SKM-1 treated with dmso at 0.1 percent for 144 hours (cell line): Measurements from ENCODE around the gene DBET.
"Not testable (repeated sequence)": the region's sequence is repeated elsewhere in the genome, so short reads cannot be mapped to it uniquely, and the experiment has no call there.

Experiments used
- DNase-seq: peaks from one replicate; lab custom pipeline; 2025; ENCODE audit not compliant: unreplicated experiment; lab: John Stamatoyannopoulos, UW

The DBET gene

DNA sequence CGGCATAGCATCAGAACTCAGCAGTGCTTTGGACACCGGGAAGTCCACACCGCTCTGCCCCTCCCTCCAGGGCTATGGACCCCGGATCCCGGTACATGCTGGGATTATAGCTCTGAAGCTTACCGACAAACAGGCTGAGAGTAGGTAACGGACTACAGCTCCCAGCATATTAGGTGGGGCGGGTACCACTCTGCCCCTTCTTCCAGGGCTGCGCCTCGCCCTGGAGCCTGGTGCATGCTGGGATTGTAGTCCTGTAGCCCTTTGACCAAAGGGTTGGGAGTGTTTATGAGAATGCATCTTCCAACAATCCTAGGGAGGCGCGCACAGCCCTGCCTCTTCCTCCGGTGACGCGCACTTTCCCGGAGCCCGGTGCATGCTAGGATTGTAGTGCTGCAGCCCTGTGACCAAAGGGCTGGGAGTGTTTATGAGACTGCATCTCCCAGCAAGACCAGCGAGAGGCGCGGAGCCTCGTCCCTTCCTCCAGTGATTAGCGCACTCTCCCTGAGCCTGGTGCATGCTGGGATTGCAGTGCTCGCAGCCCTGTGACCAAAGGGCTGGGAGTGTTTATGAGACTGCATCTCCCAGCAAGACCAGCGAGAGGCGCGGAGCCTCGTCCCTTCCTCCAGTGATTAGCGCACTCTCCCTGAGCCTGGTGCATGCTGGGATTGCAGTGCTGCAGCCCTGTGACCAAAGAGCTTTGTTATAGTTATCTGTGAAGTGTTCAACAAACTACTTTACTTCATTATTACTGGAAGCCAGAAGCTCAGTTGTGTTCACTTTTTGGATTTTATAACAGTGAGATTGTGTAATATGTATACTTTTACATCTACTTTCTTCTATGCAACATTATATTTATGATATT, 14.7 kb upstream of the DBET start:
- DNase-seq: not testable (repeated sequence)

DNA sequence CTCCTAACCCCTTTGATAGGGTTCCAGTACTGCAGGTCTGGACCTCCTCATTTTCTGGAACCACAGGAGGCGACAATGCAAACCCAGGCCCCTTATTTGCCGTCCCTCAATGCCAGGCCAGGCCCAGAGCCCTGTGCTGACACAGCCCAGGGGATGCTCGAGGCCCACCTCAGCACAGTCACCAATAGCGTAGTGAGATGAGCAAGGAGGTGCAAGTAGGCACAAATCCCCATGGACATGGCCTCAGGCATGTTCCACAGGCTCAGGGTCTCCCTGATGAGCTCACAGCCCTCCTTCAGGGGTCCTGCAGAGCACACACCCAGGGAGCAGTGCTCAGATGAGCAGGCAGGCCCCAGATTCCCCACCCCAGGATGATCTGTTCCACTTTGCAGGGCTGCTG, 5.3 kb upstream of the DBET start:
- DNase-seq: not testable (repeated sequence)

DNA sequence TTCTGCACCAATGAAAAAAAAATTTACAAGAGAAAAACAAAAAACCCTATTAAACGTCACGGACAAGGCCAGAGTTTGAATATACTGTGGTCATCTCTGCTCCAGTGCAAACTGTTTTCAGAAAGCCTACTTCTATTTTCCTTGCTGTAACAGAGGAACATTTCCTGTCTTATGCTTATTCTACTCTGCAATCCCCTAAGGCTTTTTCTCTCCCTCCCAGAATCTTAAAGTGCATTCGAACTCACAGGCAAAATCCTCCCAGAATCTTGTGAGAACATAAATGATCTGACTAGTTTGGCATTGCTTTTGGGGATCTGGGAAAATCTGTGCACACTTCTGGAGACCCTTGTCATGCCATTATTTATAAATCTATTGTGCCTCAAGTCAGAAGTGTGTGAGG, 503 bp downstream of the DBET start:
- not testable (repeated sequence) for DNase-seq

DNA sequence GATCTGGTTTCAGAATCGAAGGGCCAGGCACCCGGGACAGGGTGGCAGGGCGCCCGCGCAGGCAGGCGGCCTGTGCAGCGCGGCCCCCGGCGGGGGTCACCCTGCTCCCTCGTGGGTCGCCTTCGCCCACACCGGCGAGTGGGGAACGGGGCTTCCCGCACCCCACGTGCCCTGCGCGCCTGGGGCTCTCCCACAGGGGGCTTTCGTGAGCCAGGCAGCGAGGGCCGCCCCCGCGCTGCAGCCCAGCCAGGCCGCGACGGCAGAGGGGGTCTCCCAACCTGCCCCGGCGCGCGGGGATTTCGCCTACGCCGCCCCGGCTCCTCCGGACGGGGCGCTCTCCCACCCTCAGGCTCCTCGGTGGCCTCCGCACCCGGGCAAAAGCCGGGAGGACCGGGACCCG, 4.0 kb downstream of the DBET start:
- DNase-seq: not testable (repeated sequence)

GRCh38 chr4:190093052-190093451, 28.8 kb downstream of the DBET start:
- not testable (repeated sequence) for DNase-seq

GRCh38 chr4:190094031-190094430, 29.7 kb downstream of the DBET start:
- not testable (repeated sequence) for DNase-seq

DNA sequence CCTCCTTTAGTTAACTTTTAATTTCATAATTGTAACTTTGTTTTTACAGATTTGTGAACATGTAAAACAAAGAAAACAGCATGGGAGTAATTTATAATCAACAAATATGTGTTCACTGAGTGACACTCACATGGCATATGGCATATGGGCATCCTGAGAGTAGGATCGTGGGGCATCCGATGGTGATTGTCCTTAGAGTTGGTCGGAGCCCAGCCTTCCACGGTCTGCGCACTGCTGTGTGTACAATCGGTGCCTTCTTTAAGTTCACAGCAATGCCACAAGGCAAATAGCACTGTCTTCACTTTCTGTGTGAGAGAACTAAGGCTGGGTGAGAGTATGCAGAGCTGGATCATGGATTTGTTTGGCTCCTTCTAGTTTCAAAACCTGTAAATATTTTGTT, 31.0 kb downstream of the DBET start:
- DNase-seq: not testable (repeated sequence)

GRCh38 chr4:190099605-190100004, 35.3 kb downstream of the DBET start:
- DNase-seq: not testable (repeated sequence)

- DNase-seq: not testable (repeated sequence)
These were observed 37.2 kb downstream of the DBET start for GRCh38 chr4:190101525-190101924.

DNA sequence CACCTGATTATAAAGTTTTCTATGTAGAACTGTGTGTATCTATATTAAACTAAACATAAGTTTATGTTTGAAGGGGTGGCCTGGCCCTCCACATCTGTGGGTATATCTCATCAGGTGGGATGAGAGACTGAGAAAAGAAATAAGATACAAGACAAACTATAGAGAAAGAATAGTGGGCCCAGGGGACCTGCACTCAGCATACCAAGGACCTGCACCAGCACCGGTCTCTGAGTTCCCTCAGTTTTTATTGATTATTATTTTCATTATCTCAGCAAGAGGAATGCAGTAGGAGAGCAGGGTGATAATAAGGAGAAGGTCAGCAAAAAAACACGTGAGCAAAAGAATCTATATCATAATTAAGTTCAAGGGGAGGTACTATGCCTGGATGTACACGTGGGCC, 41.9 kb downstream of the DBET start:
- not testable (repeated sequence) for DNase-seq

- DNase-seq: not testable (repeated sequence)
These were observed 42.5 kb downstream of the DBET start for GRCh38 chr4:190106611-190107480.

DNA sequence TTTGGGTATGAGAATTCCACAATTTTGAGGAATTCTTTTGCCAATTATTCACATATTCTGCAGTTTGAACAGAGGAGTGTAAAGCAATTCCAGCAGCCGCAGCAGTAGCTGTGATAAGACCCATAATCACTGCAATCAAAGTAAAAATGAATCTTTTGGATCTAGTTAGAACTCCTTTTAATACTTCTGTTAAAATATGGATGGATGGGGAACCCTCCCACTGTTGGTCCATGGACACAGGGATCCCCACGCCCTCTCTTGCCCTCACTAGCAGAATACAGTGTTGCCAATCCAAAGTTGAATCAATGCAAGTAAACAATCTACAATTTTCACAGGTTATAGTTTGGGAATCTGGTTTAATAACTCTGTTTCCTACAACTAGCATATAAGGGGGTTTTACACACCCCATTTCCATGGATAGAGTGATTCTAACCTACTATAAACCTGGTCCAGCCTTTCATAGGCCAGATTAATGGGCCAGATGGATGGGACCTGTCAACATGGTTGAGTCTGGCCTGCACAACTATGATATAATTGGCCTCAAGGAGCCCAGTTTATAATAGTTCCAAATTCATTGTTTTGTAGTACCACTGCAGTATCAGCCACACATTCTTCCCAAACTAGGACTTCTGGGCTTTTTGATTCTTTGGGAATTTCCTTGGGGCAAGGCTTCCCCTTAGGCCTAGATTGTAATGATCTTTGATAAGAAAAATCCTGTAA, 43.6 kb downstream of the DBET start:
- not testable (repeated sequence) for DNase-seq

GRCh38 chr4:190108756-190109155, 44.5 kb downstream of the DBET start:
- not testable (repeated sequence) for DNase-seq

DNA sequence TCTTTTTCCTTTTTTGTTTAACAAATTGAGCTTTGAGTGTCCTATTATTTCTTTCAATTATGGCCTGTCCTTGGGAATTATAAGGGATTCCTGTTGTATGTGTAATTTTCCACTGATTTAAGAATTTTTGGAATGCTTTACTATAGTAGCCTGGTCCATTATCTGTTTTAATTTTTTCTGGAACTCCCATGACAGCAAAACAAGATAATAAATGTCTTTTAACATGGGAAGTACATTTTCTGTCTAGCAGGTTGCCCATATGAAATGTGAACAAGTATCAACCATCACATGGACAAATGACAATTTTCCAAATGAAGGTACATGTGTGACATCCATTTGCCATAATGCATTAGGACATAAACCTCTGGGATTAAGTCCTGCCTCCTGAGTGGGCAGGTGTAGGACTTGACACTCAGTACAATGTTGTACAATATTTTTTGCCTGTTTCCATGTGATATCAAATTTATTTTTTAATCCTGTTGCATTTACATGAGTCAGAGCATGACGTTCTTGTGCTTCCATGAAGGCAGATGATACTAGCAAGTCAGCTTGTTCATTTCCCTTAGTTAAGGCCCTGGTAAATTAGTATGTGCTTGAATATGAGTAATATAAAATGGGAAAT, 45.2 kb downstream of the DBET start:
- not testable (repeated sequence) for DNase-seq

GRCh38 chr4:190110033-190110432, 45.7 kb downstream of the DBET start:
- not testable (repeated sequence) for DNase-seq

GRCh38 chr4:190110570-190111295, 46.4 kb downstream of the DBET start:
- DNase-seq: not testable (repeated sequence)

DNA sequence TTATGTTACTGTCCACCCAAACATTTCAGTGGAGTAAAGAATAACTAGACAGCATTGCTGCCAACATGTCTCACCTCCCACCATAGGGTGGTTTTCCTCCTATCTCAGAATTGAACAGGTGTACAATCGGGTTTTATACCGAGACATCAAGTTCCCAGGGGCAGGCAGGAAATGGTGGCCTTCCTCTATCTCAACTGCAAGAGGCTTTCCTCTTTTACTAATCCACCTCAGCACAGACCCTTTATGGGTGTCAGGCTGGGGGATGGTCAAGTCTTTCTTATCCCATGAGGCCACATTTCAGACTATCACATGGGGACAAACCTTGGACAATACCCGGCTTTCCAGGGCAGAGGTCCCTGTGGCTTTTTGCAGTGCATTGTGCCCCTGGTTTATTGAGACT, 48.6 kb downstream of the DBET start:
- not testable (repeated sequence) for DNase-seq

DNA sequence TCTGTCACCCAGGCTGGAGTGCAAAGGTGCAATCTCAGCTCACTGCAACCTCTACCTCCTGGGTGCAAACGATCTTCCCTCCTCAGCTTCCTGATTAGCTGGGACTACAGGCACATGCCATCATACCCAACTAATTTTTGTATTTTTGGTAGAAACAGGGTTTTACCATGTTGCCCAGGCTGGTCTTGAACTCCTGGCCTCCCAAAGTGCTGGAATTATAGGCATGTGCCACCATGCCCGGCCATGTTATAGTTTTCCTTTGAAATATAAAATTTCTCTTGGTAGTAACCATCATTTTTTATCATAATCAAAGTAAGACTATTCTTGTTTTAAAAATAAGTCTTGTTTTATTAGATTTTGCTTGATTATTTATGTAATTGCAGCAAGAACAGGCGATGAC, 50.7 kb downstream of the DBET start:
- not testable (repeated sequence) for DNase-seq
